SK-N-SH treated with all-trans-retinoic acid at 6 μM for 48 hours (cell line): ENCODE measurements around the gene TMEM238L.

Experiments
- ATAC-seq: fragments of 200-7000 bp; cut with Tn5 transposase; 3 replicates; pipeline ENCODE4 v1.9.1; 2020; ENCODE audit warnings: mild to moderate bottlenecking, moderate library complexity
- ARNTL ChIP-seq: fragments of 450-650 bp; formaldehyde crosslinking; IDR thresholded peaks from 2 replicates; pipeline ENCODE4 v1.5.0; 2020; ENCODE audit warnings: low read depth, mild to moderate bottlenecking, moderate library complexity, borderline replicate concordance
- BACH2 ChIP-seq: fragments of 250-450 bp; sonication (Bioruptor Pico); IDR thresholded peaks from 2 replicates; pipeline ENCODE4 v1.9.0; 2021; ENCODE audit warnings: mild to moderate bottlenecking, borderline replicate concordance
- CSDC2 ChIP-seq: fragments of 250-450 bp; sonication (Bioruptor Pico); IDR thresholded peaks from 2 replicates; pipeline ENCODE4 v1.5.0; 2020; ENCODE audit warnings: mild to moderate bottlenecking, moderate library complexity
- CSRNP3 ChIP-seq: fragments of 250-450 bp; sonication (Bioruptor Pico); IDR thresholded peaks from 2 replicates; pipeline ENCODE4 v1.5.1; 2021; ENCODE audit warnings: mild to moderate bottlenecking, moderate library complexity
- ESRRG ChIP-seq: fragments of 250-450 bp; sonication (Bioruptor Pico); IDR thresholded peaks from 2 replicates; pipeline ENCODE4 v1.6.1; 2021; ENCODE audit warnings: mild to moderate bottlenecking
- GLIS3 ChIP-seq: fragments of 250-450 bp; sonication (Bioruptor Pico); IDR thresholded peaks from 2 replicates; pipeline ENCODE4 v1.5.0; 2020; ENCODE audit warnings: mild to moderate bottlenecking, moderate library complexity
- ISL1 ChIP-seq: fragments of 250-450 bp; sonication (Bioruptor Pico); IDR thresholded peaks from 2 replicates; pipeline ENCODE4 v2.1.2; 2022; ENCODE audit warnings: mild to moderate bottlenecking, moderate library complexity
- OSR1 ChIP-seq: fragments of 250-450 bp; sonication (Bioruptor Pico); IDR thresholded peaks from 2 replicates; pipeline ENCODE4 v1.8.0; 2022; ENCODE audit warnings: moderate library complexity, mild to moderate bottlenecking, inconsistent platforms
- PPARA ChIP-seq: fragments of 250-450 bp; sonication (Bioruptor Pico); IDR thresholded peaks from 2 replicates; pipeline ENCODE4 v1.5.0; 2020; ENCODE audit warnings: mild to moderate bottlenecking, borderline replicate concordance
- RARB ChIP-seq: fragments of 250-450 bp; sonication (Bioruptor Pico); IDR thresholded peaks from 2 replicates; pipeline ENCODE4 v1.8.0; 2021; ENCODE audit warnings: mild to moderate bottlenecking, moderate library complexity
- SNAI2 ChIP-seq: fragments of 250-450 bp; sonication (Bioruptor Pico); IDR thresholded peaks from 2 replicates; pipeline ENCODE4 v1.5.0; 2020; ENCODE audit warnings: mild to moderate bottlenecking, moderate library complexity
- TCF4 ChIP-seq: fragments of 250-450 bp; sonication (Bioruptor Pico); IDR thresholded peaks from 2 replicates; pipeline ENCODE4 v1.8.0; 2021; ENCODE audit warnings: mild to moderate bottlenecking, moderate library complexity, borderline replicate concordance
- TOX ChIP-seq: fragments of 250-450 bp; sonication (Bioruptor Pico); IDR thresholded peaks from 2 replicates; pipeline ENCODE4 v1.8.0; 2021; ENCODE audit warnings: mild to moderate bottlenecking, moderate library complexity, borderline replicate concordance
- TSHZ2 ChIP-seq: fragments of 250-450 bp; sonication (Bioruptor Pico); IDR thresholded peaks from 2 replicates; pipeline ENCODE4 v1.5.0; 2020; ENCODE audit warnings: mild to moderate bottlenecking, moderate library complexity
- ZC3H10 ChIP-seq: fragments of 250-450 bp; sonication (Bioruptor Pico); IDR thresholded peaks from 2 replicates; pipeline ENCODE4 v1.5.1; 2021; ENCODE audit warnings: mild to moderate bottlenecking, moderate library complexity
- ZFP3 ChIP-seq: fragments of 250-450 bp; sonication (Bioruptor Pico); IDR thresholded peaks from 2 replicates; pipeline ENCODE4 v1.5.0; 2020; ENCODE audit warnings: mild to moderate bottlenecking, moderate library complexity
- ZFP30 ChIP-seq: fragments of 450-650 bp; formaldehyde crosslinking; IDR thresholded peaks from 2 replicates; pipeline ENCODE4 v1.5.0; 2022; ENCODE audit warnings: mild to moderate bottlenecking, moderate library complexity
- ZNF565 ChIP-seq: fragments of 450-650 bp; formaldehyde crosslinking; conservative IDR thresholded peaks from 2 replicates; pipeline ENCODE4 v1.5.0; 2020; ENCODE audit warnings: low read depth, mild to moderate bottlenecking, moderate library complexity
- ZNF8 ChIP-seq: fragments of 450-650 bp; formaldehyde crosslinking; IDR thresholded peaks from 2 replicates; pipeline ENCODE4 v1.5.0; 2020; ENCODE audit warnings: mild to moderate bottlenecking, moderate library complexity
- TF ChIP-seq, protein P1 (sequence below): fragments of 250-450 bp; sonication (Bioruptor Pico); IDR thresholded peaks from 2 replicates; pipeline ENCODE4 v1.8.0; 2021; ENCODE audit warnings: low read depth, mild to moderate bottlenecking, moderate library complexity, borderline replicate concordance
- TF ChIP-seq, protein P2 (sequence below): fragments of 250-450 bp; sonication (Bioruptor Pico); IDR thresholded peaks from 2 replicates; pipeline ENCODE4 v1.8.0; 2020; ENCODE audit warnings: mild to moderate bottlenecking, moderate library complexity, borderline replicate concordance
- TF ChIP-seq, protein P3 (sequence below): fragments of 250-450 bp; sonication (Bioruptor Pico); IDR thresholded peaks from 2 replicates; pipeline ENCODE4 v1.5.1; 2020; ENCODE audit warnings: low read depth, mild to moderate bottlenecking, moderate library complexity

Gene TMEM238L

DNA sequence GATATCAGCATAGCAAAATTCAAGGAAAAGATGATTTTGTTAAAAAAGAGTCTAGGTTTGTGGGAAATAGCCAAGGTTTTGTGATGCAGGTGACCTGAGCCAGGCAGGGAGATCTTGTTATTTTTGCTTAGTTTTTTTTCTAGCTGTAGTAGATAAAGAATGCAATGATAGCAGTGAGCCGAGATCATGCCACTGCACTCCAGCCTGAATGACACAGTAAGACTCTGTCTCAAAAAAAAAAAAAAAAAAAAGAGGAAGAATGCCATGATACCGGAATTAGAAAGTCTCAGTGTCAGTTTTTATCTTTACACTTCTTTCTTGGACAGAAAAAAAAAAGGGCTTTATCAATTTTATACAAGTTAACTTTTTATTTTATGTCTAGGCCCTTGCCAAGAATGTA is 27.5 kb downstream of the TMEM238L start:
- TF ChIP-seq ZFP30 (CRISPR knock-in tag) = no peak
- TF ChIP-seq SNAI2 = no peak
- no peak for TF ChIP-seq RARB (CRISPR knock-in tag)
- TF ChIP-seq, protein P1, sequence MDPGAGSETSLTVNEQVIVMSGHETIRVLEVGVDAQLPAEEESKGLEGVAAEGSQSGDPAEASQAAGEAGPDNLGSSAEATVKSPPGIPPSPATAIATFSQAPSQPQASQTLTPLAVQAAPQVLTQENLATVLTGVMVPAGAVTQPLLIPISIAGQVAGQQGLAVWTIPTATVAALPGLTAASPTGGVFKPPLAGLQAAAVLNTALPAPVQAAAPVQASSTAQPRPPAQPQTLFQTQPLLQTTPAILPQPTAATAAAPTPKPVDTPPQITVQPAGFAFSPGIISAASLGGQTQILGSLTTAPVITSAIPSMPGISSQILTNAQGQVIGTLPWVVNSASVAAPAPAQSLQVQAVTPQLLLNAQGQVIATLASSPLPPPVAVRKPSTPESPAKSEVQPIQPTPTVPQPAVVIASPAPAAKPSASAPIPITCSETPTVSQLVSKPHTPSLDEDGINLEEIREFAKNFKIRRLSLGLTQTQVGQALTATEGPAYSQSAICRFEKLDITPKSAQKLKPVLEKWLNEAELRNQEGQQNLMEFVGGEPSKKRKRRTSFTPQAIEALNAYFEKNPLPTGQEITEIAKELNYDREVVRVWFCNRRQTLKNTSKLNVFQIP (CRISPR knock-in tag) = no peak
- TF ChIP-seq ZNF565 = no peak
- TF ChIP-seq BACH2 (CRISPR knock-in tag) = no peak
- TF ChIP-seq, protein P2, sequence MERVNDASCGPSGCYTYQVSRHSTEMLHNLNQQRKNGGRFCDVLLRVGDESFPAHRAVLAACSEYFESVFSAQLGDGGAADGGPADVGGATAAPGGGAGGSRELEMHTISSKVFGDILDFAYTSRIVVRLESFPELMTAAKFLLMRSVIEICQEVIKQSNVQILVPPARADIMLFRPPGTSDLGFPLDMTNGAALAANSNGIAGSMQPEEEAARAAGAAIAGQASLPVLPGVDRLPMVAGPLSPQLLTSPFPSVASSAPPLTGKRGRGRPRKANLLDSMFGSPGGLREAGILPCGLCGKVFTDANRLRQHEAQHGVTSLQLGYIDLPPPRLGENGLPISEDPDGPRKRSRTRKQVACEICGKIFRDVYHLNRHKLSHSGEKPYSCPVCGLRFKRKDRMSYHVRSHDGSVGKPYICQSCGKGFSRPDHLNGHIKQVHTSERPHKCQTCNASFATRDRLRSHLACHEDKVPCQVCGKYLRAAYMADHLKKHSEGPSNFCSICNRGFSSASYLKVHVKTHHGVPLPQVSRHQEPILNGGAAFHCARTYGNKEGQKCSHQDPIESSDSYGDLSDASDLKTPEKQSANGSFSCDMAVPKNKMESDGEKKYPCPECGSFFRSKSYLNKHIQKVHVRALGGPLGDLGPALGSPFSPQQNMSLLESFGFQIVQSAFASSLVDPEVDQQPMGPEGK = no peak
- TF ChIP-seq ARNTL (CRISPR knock-in tag) = no peak
- no peak for TF ChIP-seq ESRRG (CRISPR knock-in tag)
- TF ChIP-seq TSHZ2 (CRISPR knock-in tag) = no peak
- TF ChIP-seq ISL1 = no peak
- TF ChIP-seq, protein P3, sequence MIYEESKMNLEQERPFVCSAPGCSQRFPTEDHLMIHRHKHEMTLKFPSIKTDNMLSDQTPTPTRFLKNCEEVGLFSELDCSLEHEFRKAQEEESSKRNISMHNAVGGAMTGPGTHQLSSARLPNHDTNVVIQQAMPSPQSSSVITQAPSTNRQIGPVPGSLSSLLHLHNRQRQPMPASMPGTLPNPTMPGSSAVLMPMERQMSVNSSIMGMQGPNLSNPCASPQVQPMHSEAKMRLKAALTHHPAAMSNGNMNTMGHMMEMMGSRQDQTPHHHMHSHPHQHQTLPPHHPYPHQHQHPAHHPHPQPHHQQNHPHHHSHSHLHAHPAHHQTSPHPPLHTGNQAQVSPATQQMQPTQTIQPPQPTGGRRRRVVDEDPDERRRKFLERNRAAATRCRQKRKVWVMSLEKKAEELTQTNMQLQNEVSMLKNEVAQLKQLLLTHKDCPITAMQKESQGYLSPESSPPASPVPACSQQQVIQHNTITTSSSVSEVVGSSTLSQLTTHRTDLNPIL (CRISPR knock-in tag) = no peak
- no peak for TF ChIP-seq ZC3H10 (CRISPR knock-in tag)
- no peak for TF ChIP-seq ZFP3
- no peak for TF ChIP-seq TCF4
- no peak for TF ChIP-seq OSR1 (CRISPR knock-in tag)
- TF ChIP-seq GLIS3 = no peak
- TF ChIP-seq CSRNP3 (CRISPR knock-in tag) = no peak
- no peak for TF ChIP-seq TOX (CRISPR knock-in tag)
- TF ChIP-seq CSDC2 (CRISPR knock-in tag) = no peak
- ATAC-seq = no peak

- ATAC-seq = no peak
- TF ChIP-seq GLIS3 (no peak), ZNF565 (no peak), ZFP30 (CRISPR knock-in tag) (no peak), RARB (CRISPR knock-in tag) (no peak), ZC3H10 (CRISPR knock-in tag) (no peak)
Observed at GRCh38 chr17:10775740-10776356, 28.1 kb downstream of the TMEM238L start.

DNA sequence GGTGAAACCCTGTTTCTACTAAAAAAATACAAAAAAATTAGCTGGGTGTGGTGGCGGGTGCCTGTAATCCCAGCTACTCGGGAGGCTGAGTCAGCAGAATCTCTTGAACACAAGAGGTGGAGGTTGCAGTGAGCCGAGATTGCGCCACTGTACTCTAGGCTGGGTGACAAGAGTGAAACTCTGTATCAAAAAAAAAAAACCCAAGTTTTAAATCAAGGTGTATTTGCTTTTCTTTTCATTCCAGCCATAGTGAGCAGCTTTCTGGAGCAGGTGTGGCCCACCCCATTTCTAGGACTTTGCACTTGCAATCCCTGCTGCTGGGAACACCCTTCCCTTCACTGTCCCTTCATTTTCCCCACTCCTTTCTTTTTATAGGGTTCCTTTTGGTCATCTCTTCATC is 28.8 kb downstream of the TMEM238L start:
- TF ChIP-seq ZC3H10 (CRISPR knock-in tag) = no peak
- no peak for ATAC-seq

GRCh38 chr17:10773391-10773790 is 30.5 kb downstream of the TMEM238L start:
- ATAC-seq = no peak
- TF ChIP-seq GLIS3 = no peak
- no peak for TF ChIP-seq ZFP30 (CRISPR knock-in tag)
- no peak for TF ChIP-seq ZNF565
- TF ChIP-seq, protein P3 (CRISPR knock-in tag) = no peak
- TF ChIP-seq ISL1 = no peak
- TF ChIP-seq, protein P1 (CRISPR knock-in tag) = no peak
- no peak for TF ChIP-seq PPARA
- no peak for TF ChIP-seq OSR1 (CRISPR knock-in tag)
- no peak for TF ChIP-seq TOX (CRISPR knock-in tag)
- TF ChIP-seq TCF4 = no peak
- no peak for TF ChIP-seq ZNF8 (CRISPR knock-in tag)
- TF ChIP-seq RARB (CRISPR knock-in tag) = no peak
